H9 (cell line): ENCODE results near the gene MAML3. TPM values are rescaled to one million over a fixed set of nuclear protein-coding genes. Genes with fewer than 3 reads are reported as not detected.

Source experiments
- DNase-seq: peaks from one replicate; pipeline ENCODE4 v3.0.0-alpha.2; 2017
- H2AFZ ChIP-seq: one replicate; pipeline ENCODE4 v1.6.1; 2013; ENCODE audit warnings: mild to moderate bottlenecking, low read length, control low read depth, moderate library complexity
- H2AK5ac ChIP-seq: 2 replicates; pipeline ENCODE4 v1.6.1; 2013; ENCODE audit warnings: low read length, control low read depth, mixed read lengths; ENCODE audit not compliant: insufficient read length
- H2BK120ac ChIP-seq: one replicate; pipeline ENCODE4 v1.6.1; 2013; ENCODE audit warnings: low read depth, mild to moderate bottlenecking, low read length, control low read depth, inconsistent platforms; ENCODE audit not compliant: poor library complexity, severe bottlenecking
- H2BK12ac ChIP-seq: 2 replicates; pipeline ENCODE4 v1.6.1; 2013; ENCODE audit warnings: low read length, control low read depth, mixed read lengths, low read depth; ENCODE audit not compliant: insufficient read length
- H2BK15ac ChIP-seq: 2 replicates; pipeline ENCODE4 v1.6.1; 2013; ENCODE audit warnings: low read depth, low read length, control low read depth
- H2BK20ac ChIP-seq: one replicate; pipeline ENCODE4 v1.6.1; 2013; ENCODE audit warnings: low read depth, mild to moderate bottlenecking, low read length, control low read depth, inconsistent platforms; ENCODE audit not compliant: poor library complexity, severe bottlenecking
- H2BK5ac ChIP-seq: 2 replicates; pipeline ENCODE4 v1.6.1; 2013; ENCODE audit warnings: low read length, control low read depth, mixed read lengths; ENCODE audit not compliant: insufficient read length
- H3K14ac ChIP-seq: 2 replicates; pipeline ENCODE4 v1.6.1; 2013; ENCODE audit warnings: low read length, control low read depth; ENCODE audit not compliant: insufficient read depth
- H3K18ac ChIP-seq: 2 replicates; pipeline ENCODE4 v1.6.1; 2013; ENCODE audit warnings: low read depth, mild to moderate bottlenecking, mixed read lengths, low read length, control low read depth; ENCODE audit not compliant: insufficient read length
- H3K23ac ChIP-seq: 2 replicates; pipeline ENCODE4 v1.6.1; 2013; ENCODE audit warnings: low read length, control low read depth, mixed read lengths, low read depth; ENCODE audit not compliant: insufficient read length
- H3K23me2 ChIP-seq: 2 replicates; pipeline ENCODE4 v1.6.1; 2013; ENCODE audit warnings: low read depth, mild to moderate bottlenecking, mixed read lengths, low read length, control low read depth; ENCODE audit not compliant: insufficient read length, poor library complexity, severe bottlenecking
- H3K27ac ChIP-seq: 2 replicates; pipeline ENCODE4 v1.5.1; 2013; ENCODE audit warnings: low read length, control low read depth, mixed read lengths, low read depth; ENCODE audit not compliant: insufficient read length
- H3K27me3 ChIP-seq: 2 replicates; pipeline ENCODE4 v1.6.1; 2013; ENCODE audit warnings: low read length, control low read depth, inconsistent platforms; ENCODE audit not compliant: insufficient read depth
- H3K4ac ChIP-seq: 2 replicates; pipeline ENCODE4 v1.6.1; 2013; ENCODE audit warnings: low read depth, mild to moderate bottlenecking, control low read depth, inconsistent platforms, low read length, moderate library complexity
- H3K4me1 ChIP-seq: 2 replicates; pipeline ENCODE4 v1.6.1; 2013; ENCODE audit warnings: low read length, control low read depth, inconsistent platforms; ENCODE audit not compliant: insufficient read depth
- H3K4me2 ChIP-seq: 2 replicates; pipeline ENCODE4 v1.6.1; 2013; ENCODE audit warnings: low read length, control low read depth, mixed read lengths; ENCODE audit not compliant: insufficient read length, insufficient read depth
- H3K56ac ChIP-seq: 2 replicates; pipeline ENCODE4 v1.6.1; 2013; ENCODE audit warnings: low read depth, mild to moderate bottlenecking, mixed read lengths, low read length, control low read depth; ENCODE audit not compliant: insufficient read length
- H3K79me1 ChIP-seq: 2 replicates; pipeline ENCODE4 v1.6.1; 2013; ENCODE audit warnings: low read depth, mild to moderate bottlenecking, moderate library complexity, low read length, control low read depth, inconsistent platforms; ENCODE audit not compliant: insufficient read depth, poor library complexity, severe bottlenecking
- H3K79me2 ChIP-seq: 2 replicates; pipeline ENCODE4 v1.6.1; 2013; ENCODE audit warnings: low read length, control low read depth, inconsistent platforms; ENCODE audit not compliant: insufficient read depth
- H3K9ac ChIP-seq: 2 replicates; pipeline ENCODE4 v1.6.1; 2013; ENCODE audit warnings: low read length, control low read depth, mixed read lengths; ENCODE audit not compliant: insufficient read length; ENCODE audit errors: extremely low read depth
- H3K9me3 ChIP-seq: one replicate; pipeline ENCODE4 v1.6.1; 2013; ENCODE audit warnings: low read depth, low read length, inconsistent platforms; ENCODE audit not compliant: control insufficient read depth
- H3T11ph ChIP-seq: one replicate; pipeline ENCODE4 v1.6.1; 2013; ENCODE audit warnings: mild to moderate bottlenecking, low read length, control low read depth, inconsistent platforms
- H4K20me1 ChIP-seq: one replicate; pipeline ENCODE4 v1.6.1; 2013; ENCODE audit not compliant: control insufficient read depth, insufficient read length, insufficient read depth
- H4K5ac ChIP-seq: 2 replicates; pipeline ENCODE4 v1.6.1; 2013; ENCODE audit warnings: low read depth, mild to moderate bottlenecking, mixed read lengths, low read length, control low read depth; ENCODE audit not compliant: insufficient read length
- H4K8ac ChIP-seq: replicated peaks from 2 replicates; pipeline ENCODE4 v1.6.1; 2013; ENCODE audit warnings: low read length, control low read depth, mixed read lengths, low read depth; ENCODE audit not compliant: insufficient read length
- H4K91ac ChIP-seq: 2 replicates; pipeline ENCODE4 v1.6.1; 2013; ENCODE audit warnings: low read depth, mild to moderate bottlenecking, moderate library complexity, mixed read lengths, low read length, control low read depth; ENCODE audit not compliant: insufficient read length
- H3K27ac Mint-ChIP-seq, 3 experiments: 2 replicates in 2 of 3; 3 replicates in 1 of 3; pipeline ENCODE4 v1.8.0; 2020 to 2021; ENCODE audit warnings: mixed read lengths in 3 of 3, mild to moderate bottlenecking in 1 of 3, moderate library complexity in 1 of 3
- H3K27me3 Mint-ChIP-seq: 2 replicates; pipeline ENCODE4 v1.8.0; 2021; ENCODE audit warnings: low read depth, mild to moderate bottlenecking, moderate library complexity, mixed read lengths
- H3K36me3 Mint-ChIP-seq, 3 experiments: 2 replicates in 2 of 3; 3 replicates in 1 of 3; pipeline ENCODE4 v1.8.0; 2020 to 2021; ENCODE audit warnings: low read depth in 3 of 3, mixed read lengths in 3 of 3; ENCODE audit not compliant: insufficient read depth in 1 of 3
- H3K4me1 Mint-ChIP-seq, 2 experiments: 2 replicates each; pipeline ENCODE4 v1.8.0; 2020; ENCODE audit warnings: mixed read lengths in 2 of 2
- H3K4me3 Mint-ChIP-seq, 2 experiments: 2 replicates in 1 of 2; 3 replicates in 1 of 2; pipeline ENCODE4 v1.8.0; 2020 to 2021; ENCODE audit warnings: mild to moderate bottlenecking in 2 of 2, mixed read lengths in 2 of 2, moderate library complexity in 1 of 2
- H3K9me3 Mint-ChIP-seq, 2 experiments: 2 replicates in 1 of 2; 3 replicates in 1 of 2; pipeline ENCODE4 v1.8.0; 2020; ENCODE audit warnings: mild to moderate bottlenecking in 2 of 2, mixed read lengths in 2 of 2, moderate library complexity in 1 of 2
- CTCF ChIP-seq: fragments of 200-600 bp; sonication (generic); conservative IDR thresholded peaks from 3 replicates; pipeline ENCODE4 v1.8.0; 2021; ENCODE audit warnings: antibody characterized with exemption, mild to moderate bottlenecking
- WGBS: extraction: QIAGEN DNeasy Blood & Tissue Kit; methylation state at CpG from one replicate; pipeline ENCODE4 v1.1.7; 2013; ENCODE audit warnings: missing lambda C conversion rate, low lambda C conversion rate, mixed read lengths; ENCODE audit not compliant: insufficient read length; ENCODE audit errors: extremely low coverage; 5-methylcytosine and 5-hydroxymethylcytosine counted together
- total RNA-seq: library from RNA; stranded (reverse); gene quantifications from 2 replicates; pipeline ENCODE4 v1.2.1, GENCODE V29; 2021

Gene MAML3
- total RNA-seq, 1 experiment from 2014 or later = 3.9 TPM

- H3K27ac ChIP-seq = no peak overlapping the region
- no peak overlapping the region for H3K18ac ChIP-seq
- no peaks in the 10 kb centered on the region for H3K4me1 Mint-ChIP-seq
- H3K9ac ChIP-seq = no peak overlapping the region
- H3K27me3 Mint-ChIP-seq = no peaks in the 10 kb centered on the region; the same call in 1 of the 2 replicates
- H4K20me1 ChIP-seq = no peaks in the 10 kb centered on the region
- no peak overlapping the region for H4K91ac ChIP-seq
- H2AK5ac ChIP-seq = no peak overlapping the region
- no peak overlapping the region for H3K4me2 ChIP-seq
- H3K4me1 ChIP-seq = no peaks in the 10 kb centered on the region
- no peak overlapping the region for H3K14ac ChIP-seq
- no CpG with 5 or more reads among the region's 1 CpG for WGBS
- no peak overlapping the region for H3K56ac ChIP-seq
- no peak overlapping the region for H3T11ph ChIP-seq
- H3K9me3 Mint-ChIP-seq = no peaks in the 10 kb centered on the region
- H3K79me1 ChIP-seq = no peaks in the 10 kb centered on the region
- no peak overlapping the region for H4K5ac ChIP-seq
- no peaks in the 10 kb centered on the region for H3K36me3 Mint-ChIP-seq
- no peak overlapping the region for H3K4me3 Mint-ChIP-seq
- no peak overlapping the region for H2BK15ac ChIP-seq
- H4K8ac ChIP-seq = no peak overlapping the region
- no peak for DNase-seq
- no peak overlapping the region for H2BK120ac ChIP-seq
- no peak overlapping the region for H3K4ac ChIP-seq
- no peak for TF ChIP-seq CTCF
- H2BK5ac ChIP-seq = no peak overlapping the region
- H3K27me3 ChIP-seq = no peaks in the 10 kb centered on the region
- no peak overlapping the region for H3K23ac ChIP-seq
- no peak overlapping the region for H2AFZ ChIP-seq
- no peak overlapping the region for H2BK12ac ChIP-seq
- no peak overlapping the region for H3K27ac Mint-ChIP-seq
- H3K23me2 ChIP-seq = no peaks in the 10 kb centered on the region
- no peak overlapping the region for H2BK20ac ChIP-seq
- no peaks in the 10 kb centered on the region for H3K79me2 ChIP-seq
- H3K9me3 ChIP-seq = no peaks in the 10 kb centered on the region
These were observed 14.5 kb upstream of the MAML3 start for GRCh38 chr4:140168474-140168873.
